Neural cell (in vitro differentiated cells): ENCODE results near the gene ZNF317. TPM values are rescaled to one million over a fixed set of nuclear protein-coding genes. Genes with fewer than 3 reads are reported as not detected.

ENCODE experiments used
- H2AFZ ChIP-seq: fragments of 200-600, 300-800 bp; sonication (generic), shearing (Covaris generic); 2 replicates; pipeline ENCODE4 v1.6.0; 2014; ENCODE audit warnings: low read depth, mild to moderate bottlenecking, antibody characterized with exemption, low read length, moderate library complexity
- H3F3A ChIP-seq: fragments of 200-600 bp; shearing (Covaris generic); 2 replicates; pipeline ENCODE4 v1.6.1; 2016; ENCODE audit warnings: mild to moderate bottlenecking, moderate library complexity, mixed read lengths, antibody characterized with exemption, low read length; ENCODE audit not compliant: insufficient read depth, poor library complexity, severe bottlenecking
- H3K27ac ChIP-seq: fragments of 200-600, 300-800 bp; sonication (generic), shearing (Covaris generic); 2 replicates; pipeline ENCODE4 v1.5.1; 2014; ENCODE audit warnings: mild to moderate bottlenecking, low read length, moderate library complexity
- H3K27me3 ChIP-seq: fragments of 300-800, 200-600 bp; sonication (generic), shearing (Covaris generic); 2 replicates; pipeline ENCODE4 v1.6.0; 2014; ENCODE audit warnings: mild to moderate bottlenecking, low read depth, low read length, moderate library complexity; ENCODE audit not compliant: insufficient read depth
- H3K36me3 ChIP-seq: fragments of 300-800, 200-600 bp; sonication (generic), shearing (Covaris generic); 2 replicates; pipeline ENCODE4 v1.5.1; 2014; ENCODE audit warnings: mild to moderate bottlenecking, antibody characterized with exemption, low read length, moderate library complexity; ENCODE audit not compliant: insufficient read depth
- H3K4me2 ChIP-seq: fragments of 300-800, 200-600 bp; sonication (generic), shearing (Covaris generic); 2 replicates; pipeline ENCODE4 v1.6.0; 2014; ENCODE audit warnings: mild to moderate bottlenecking, low read length
- H3K4me3 ChIP-seq: fragments of 300-800, 200-600 bp; sonication (generic), shearing (Covaris generic); 2 replicates; pipeline ENCODE4 v1.5.1; 2014; ENCODE audit warnings: mild to moderate bottlenecking, low read length, moderate library complexity
- H3K79me2 ChIP-seq: fragments of 200-600 bp; shearing (Covaris generic); replicated peaks from 2 replicates; pipeline ENCODE4 v1.6.0; 2014; ENCODE audit warnings: mild to moderate bottlenecking, low read length, moderate library complexity; ENCODE audit not compliant: insufficient read depth
- H3K9ac ChIP-seq: fragments of 300-800, 200-600 bp; sonication (generic), shearing (Covaris generic); 2 replicates; pipeline ENCODE4 v1.6.1; 2016; ENCODE audit warnings: mild to moderate bottlenecking, low read length, mixed read lengths
- H3K9me2 ChIP-seq: fragments of 200-600 bp; shearing (Covaris generic); 2 replicates; pipeline ENCODE4 v1.6.1; 2016; ENCODE audit warnings: mild to moderate bottlenecking, low read length, mixed read lengths; ENCODE audit not compliant: insufficient read depth
- H3K9me3 ChIP-seq: fragments of 200-600, 300-800 bp; sonication (generic), shearing (Covaris generic); 2 replicates; pipeline ENCODE4 v1.6.1; 2016; ENCODE audit warnings: mild to moderate bottlenecking, mixed run types, low read length, moderate library complexity, mixed read lengths
- H4K20me1 ChIP-seq: fragments of 200-600 bp; shearing (Covaris generic); 2 replicates; pipeline ENCODE4 v1.6.1; 2016; ENCODE audit warnings: mild to moderate bottlenecking, mixed run types; ENCODE audit not compliant: insufficient read depth
- EP300 ChIP-seq: fragments of 450-650 bp; conservative IDR thresholded peaks from 2 replicates; pipeline ENCODE4 v1.6.1; 2014; ENCODE audit warnings: antibody characterized with exemption, mild to moderate bottlenecking, moderate library complexity; ENCODE audit not compliant: poor library complexity, severe bottlenecking
- EZH2 ChIP-seq: fragments of 200-600, 300-800 bp; shearing (Covaris generic), sonication (generic); IDR thresholded peaks from 2 replicates; pipeline ENCODE4 v1.6.1; 2014; ENCODE audit warnings: antibody characterized with exemption, low read length, borderline replicate concordance, mild to moderate bottlenecking; ENCODE audit not compliant: insufficient read depth, poor library complexity, severe bottlenecking
- MXI1 ChIP-seq: fragments of 450-650 bp; conservative IDR thresholded peaks from 2 replicates; pipeline ENCODE4 v1.6.1; 2014; ENCODE audit warnings: antibody characterized with exemption, mild to moderate bottlenecking; ENCODE audit not compliant: poor library complexity, severe bottlenecking
- POLR2AphosphoS5 ChIP-seq: IDR thresholded peaks from 2 replicates; pipeline ENCODE4 v1.6.1; 2012
- RAD21 ChIP-seq: fragments of 450-650 bp; conservative IDR thresholded peaks from 2 replicates; pipeline ENCODE4 v1.6.1; 2014; ENCODE audit warnings: antibody characterized with exemption, mild to moderate bottlenecking, moderate library complexity
- SMC3 ChIP-seq: fragments of 450-650 bp; conservative IDR thresholded peaks from 2 replicates; pipeline ENCODE4 v1.6.1; 2014; ENCODE audit warnings: antibody characterized with exemption, mild to moderate bottlenecking, moderate library complexity; ENCODE audit not compliant: poor library complexity
- TAF1 ChIP-seq: IDR thresholded peaks from 2 replicates; pipeline ENCODE4 v1.6.1; 2012; ENCODE audit warnings: low read depth
- polyA plus RNA-seq: library from polyadenylated mRNA; depleted of rRNA; stranded (reverse); fragments of >200 nt; gene quantifications from 2 replicates; pipeline ENCODE4 v1.2.3, GENCODE V29; 2014
- TF ChIP-seq, protein P1 (sequence below): IDR thresholded peaks from 2 replicates; pipeline ENCODE4 v1.6.1; 2012; ENCODE audit warnings: borderline replicate concordance
- TF ChIP-seq, protein P2 (sequence below): fragments of 450-650 bp; IDR thresholded peaks from 2 replicates; pipeline ENCODE4 v1.5.1; 2014; ENCODE audit warnings: antibody characterized with exemption, mild to moderate bottlenecking, moderate library complexity; ENCODE audit not compliant: poor library complexity, severe bottlenecking

Gene ZNF317
- polyA plus RNA-seq, 1 donor from 2014 or later: 14.5 TPM

DNA sequence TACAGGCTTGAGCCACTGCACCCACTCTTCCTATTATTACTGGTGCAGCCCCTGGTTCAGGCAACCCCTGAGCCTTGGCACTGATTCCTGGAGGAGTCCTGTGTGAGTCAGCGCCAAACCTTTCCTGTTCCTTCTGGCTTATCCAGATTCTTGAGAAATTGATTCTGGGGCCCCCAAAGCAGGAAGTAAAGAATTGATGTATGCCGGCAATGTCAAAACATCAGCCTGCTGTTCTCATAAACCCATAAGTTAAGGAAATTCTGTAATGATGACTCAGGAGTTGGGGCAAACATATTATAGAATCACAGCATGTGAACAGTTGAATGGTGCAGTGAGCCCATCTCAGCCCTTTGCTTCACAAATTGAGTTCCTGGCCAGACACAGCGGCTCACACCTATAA, 12.0 kb upstream of the ZNF317 start:
- Histone ChIP-seq H3K9me3 (no peaks in the 10 kb centered on the region), H3K79me2 (no peaks in the 10 kb centered on the region), H2AFZ (no peak overlapping the region), H3K9ac (no peak overlapping the region), H3K27me3 (no peaks in the 10 kb centered on the region), H3K4me3 (no peak overlapping the region), H3K36me3 (no peaks in the 10 kb centered on the region), H3K9me2 (no peaks in the 10 kb centered on the region), H3K27ac (no peak overlapping the region), H4K20me1 (no peaks in the 10 kb centered on the region), H3F3A (no peaks in the 10 kb centered on the region), H3K4me2 (no peak overlapping the region)
- TF ChIP-seq SMC3 (no peak), MXI1 (no peak), EZH2 (no peak), TAF1 (no peak), RAD21 (no peak)
- TF ChIP-seq, protein P1, sequence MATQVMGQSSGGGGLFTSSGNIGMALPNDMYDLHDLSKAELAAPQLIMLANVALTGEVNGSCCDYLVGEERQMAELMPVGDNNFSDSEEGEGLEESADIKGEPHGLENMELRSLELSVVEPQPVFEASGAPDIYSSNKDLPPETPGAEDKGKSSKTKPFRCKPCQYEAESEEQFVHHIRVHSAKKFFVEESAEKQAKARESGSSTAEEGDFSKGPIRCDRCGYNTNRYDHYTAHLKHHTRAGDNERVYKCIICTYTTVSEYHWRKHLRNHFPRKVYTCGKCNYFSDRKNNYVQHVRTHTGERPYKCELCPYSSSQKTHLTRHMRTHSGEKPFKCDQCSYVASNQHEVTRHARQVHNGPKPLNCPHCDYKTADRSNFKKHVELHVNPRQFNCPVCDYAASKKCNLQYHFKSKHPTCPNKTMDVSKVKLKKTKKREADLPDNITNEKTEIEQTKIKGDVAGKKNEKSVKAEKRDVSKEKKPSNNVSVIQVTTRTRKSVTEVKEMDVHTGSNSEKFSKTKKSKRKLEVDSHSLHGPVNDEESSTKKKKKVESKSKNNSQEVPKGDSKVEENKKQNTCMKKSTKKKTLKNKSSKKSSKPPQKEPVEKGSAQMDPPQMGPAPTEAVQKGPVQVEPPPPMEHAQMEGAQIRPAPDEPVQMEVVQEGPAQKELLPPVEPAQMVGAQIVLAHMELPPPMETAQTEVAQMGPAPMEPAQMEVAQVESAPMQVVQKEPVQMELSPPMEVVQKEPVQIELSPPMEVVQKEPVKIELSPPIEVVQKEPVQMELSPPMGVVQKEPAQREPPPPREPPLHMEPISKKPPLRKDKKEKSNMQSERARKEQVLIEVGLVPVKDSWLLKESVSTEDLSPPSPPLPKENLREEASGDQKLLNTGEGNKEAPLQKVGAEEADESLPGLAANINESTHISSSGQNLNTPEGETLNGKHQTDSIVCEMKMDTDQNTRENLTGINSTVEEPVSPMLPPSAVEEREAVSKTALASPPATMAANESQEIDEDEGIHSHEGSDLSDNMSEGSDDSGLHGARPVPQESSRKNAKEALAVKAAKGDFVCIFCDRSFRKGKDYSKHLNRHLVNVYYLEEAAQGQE: no peak

DNA sequence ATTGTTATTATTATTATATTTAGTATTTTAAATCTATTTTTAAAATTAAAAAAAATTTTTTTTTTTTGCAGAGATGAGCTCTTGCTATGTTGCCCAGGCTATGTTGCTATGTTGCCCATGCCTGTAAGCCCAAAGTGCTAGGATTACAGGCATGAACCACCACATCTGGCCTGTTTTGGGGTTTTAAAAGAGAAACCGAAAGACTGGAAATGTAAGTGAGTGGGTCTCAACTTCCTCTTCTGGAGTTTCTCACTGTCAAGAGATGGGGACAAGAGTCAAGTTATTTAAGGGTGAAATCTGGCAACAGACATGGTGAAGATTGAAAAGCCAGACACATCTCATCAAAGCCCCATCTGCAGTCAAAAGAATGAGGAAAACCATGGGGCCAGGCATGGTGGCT, 9.2 kb upstream of the ZNF317 start:
- Histone ChIP-seq H3K4me2 (no peak overlapping the region), H3K4me3 (no peak overlapping the region), H4K20me1 (no peaks in the 10 kb centered on the region), H3K9ac (no peak overlapping the region), H3K9me3 (no peaks in the 10 kb centered on the region), H3K79me2 (no peaks in the 10 kb centered on the region), H3K27me3 (no peaks in the 10 kb centered on the region), H3K36me3 (no peaks in the 10 kb centered on the region), H3K27ac (no peak overlapping the region), H3F3A (no peaks in the 10 kb centered on the region), H3K9me2 (no peaks in the 10 kb centered on the region), H2AFZ (no peak overlapping the region)
- TF ChIP-seq, protein P2, sequence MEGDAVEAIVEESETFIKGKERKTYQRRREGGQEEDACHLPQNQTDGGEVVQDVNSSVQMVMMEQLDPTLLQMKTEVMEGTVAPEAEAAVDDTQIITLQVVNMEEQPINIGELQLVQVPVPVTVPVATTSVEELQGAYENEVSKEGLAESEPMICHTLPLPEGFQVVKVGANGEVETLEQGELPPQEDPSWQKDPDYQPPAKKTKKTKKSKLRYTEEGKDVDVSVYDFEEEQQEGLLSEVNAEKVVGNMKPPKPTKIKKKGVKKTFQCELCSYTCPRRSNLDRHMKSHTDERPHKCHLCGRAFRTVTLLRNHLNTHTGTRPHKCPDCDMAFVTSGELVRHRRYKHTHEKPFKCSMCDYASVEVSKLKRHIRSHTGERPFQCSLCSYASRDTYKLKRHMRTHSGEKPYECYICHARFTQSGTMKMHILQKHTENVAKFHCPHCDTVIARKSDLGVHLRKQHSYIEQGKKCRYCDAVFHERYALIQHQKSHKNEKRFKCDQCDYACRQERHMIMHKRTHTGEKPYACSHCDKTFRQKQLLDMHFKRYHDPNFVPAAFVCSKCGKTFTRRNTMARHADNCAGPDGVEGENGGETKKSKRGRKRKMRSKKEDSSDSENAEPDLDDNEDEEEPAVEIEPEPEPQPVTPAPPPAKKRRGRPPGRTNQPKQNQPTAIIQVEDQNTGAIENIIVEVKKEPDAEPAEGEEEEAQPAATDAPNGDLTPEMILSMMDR: no peak
- TF ChIP-seq MXI1 (no peak), EP300 (no peak), RAD21 (no peak), SMC3 (no peak), TAF1 (no peak), POLR2AphosphoS5 (no peak), EZH2 (no peak)
- TF ChIP-seq, protein P1: no peak
